ENCODE results near the gene PI4KA.
"Not testable (repeated sequence)": the region's sequence is repeated elsewhere in the genome, so short reads cannot be mapped to it uniquely, and the experiment has no call there.

PI4KA gene

GRCh38 chr22:20709966-20710365 is 148.6 kb downstream of the PI4KA start:
- H3K4me1 ChIP-seq (ENCODE audit: control insufficient read depth, insufficient read depth, low read length); H3K27me3 ChIP-seq (ENCODE audit: control insufficient read depth, insufficient read depth, low read length); H3K9me3 ChIP-seq (ENCODE audit: control insufficient read depth, insufficient read depth, low read length); H3K4me3 ChIP-seq (ENCODE audit: low read depth, low read length); H3K9ac ChIP-seq (ENCODE audit: low read depth, low read length); H3K36me3 ChIP-seq (ENCODE audit: control insufficient read depth, insufficient read depth, low read length): not testable (repeated sequence)

GRCh38 chr22:20707549-20708118 is 151.0 kb downstream of the PI4KA start:
- not testable (repeated sequence) for H3K9ac ChIP-seq (ENCODE audit: low read depth, low read length); H3K27me3 ChIP-seq (ENCODE audit: control insufficient read depth, insufficient read depth, low read length); H3K36me3 ChIP-seq (ENCODE audit: control insufficient read depth, insufficient read depth, low read length); H3K9me3 ChIP-seq (ENCODE audit: control insufficient read depth, insufficient read depth, low read length); H3K4me1 ChIP-seq (ENCODE audit: control insufficient read depth, insufficient read depth, low read length); H3K4me3 ChIP-seq (ENCODE audit: low read depth, low read length)

DNA sequence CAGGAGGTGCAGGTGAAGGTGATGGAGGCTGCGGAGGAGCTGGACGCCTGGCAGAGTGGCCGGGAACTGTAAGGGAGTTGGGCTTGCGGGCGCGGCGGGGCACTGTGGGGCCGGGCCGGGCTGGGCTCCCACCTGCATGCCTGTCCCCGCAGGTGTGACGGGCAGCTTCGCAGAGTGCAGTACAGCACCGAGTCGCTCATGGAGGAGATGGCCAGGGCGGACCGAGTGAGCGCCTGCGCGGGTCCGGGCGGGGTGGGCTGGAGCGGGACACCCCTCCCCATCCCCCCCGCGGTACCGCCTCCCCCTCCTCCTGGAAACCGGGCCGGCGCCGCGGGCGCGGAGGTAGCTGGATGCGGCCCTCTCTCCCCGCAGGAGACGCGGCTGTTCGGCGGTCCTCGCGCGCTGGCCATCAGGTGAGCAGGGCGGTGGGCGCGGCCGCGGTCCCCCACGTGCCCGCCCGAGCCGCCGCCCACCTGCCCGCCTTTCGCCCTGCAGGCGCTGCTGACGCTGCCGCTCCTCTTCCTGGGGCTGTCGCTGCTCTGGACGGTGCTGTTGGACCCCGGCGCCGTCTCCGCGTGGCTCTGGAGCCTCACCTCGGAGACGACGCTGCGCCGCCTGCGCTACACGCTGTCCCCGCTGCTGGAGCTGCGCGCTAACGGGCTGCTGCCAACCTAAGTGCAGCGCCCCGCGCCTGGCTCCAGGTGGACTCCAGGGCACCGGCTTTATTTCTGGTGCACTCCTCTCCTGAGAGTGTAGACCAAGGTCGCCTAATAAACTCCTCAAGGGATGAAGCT is 154.6 kb downstream of the PI4KA start:
- not testable (repeated sequence) for H3K27me3 ChIP-seq (ENCODE audit: control insufficient read depth, insufficient read depth, low read length)

DNA sequence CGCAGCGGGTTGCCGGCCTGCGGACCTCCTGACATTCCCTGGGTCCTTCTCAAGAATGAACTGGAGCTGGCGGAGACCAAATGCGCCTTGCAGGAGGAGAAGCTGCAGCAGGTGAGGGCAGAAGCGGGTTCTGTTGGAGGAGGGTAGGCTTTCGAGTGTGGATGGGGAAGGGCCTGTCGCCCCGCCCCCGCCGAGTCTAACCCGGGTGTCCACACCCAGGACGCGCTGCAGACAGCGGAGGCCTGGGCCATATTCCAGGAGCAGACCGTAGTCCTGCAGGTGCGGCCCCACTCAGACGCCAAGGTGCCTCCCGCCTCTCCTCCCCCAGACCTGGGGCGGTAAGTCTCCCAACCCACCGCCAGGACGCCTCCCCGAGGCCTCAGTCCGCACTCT is 155.2 kb downstream of the PI4KA start:
- not testable (repeated sequence) for H3K9ac ChIP-seq (ENCODE audit: low read depth, low read length); H3K36me3 ChIP-seq (ENCODE audit: control insufficient read depth, insufficient read depth, low read length); H3K4me3 ChIP-seq (ENCODE audit: low read depth, low read length); H3K4me1 ChIP-seq (ENCODE audit: control insufficient read depth, insufficient read depth, low read length); H3K9me3 ChIP-seq (ENCODE audit: control insufficient read depth, insufficient read depth, low read length); H3K27me3 ChIP-seq (ENCODE audit: control insufficient read depth, insufficient read depth, low read length)

More for the DNA sequence above, 154.6 kb downstream of the PI4KA start:
- H3K4me3 ChIP-seq (ENCODE audit: low read depth, low read length); H3K4me1 ChIP-seq (ENCODE audit: control insufficient read depth, insufficient read depth, low read length); H3K36me3 ChIP-seq (ENCODE audit: control insufficient read depth, insufficient read depth, low read length); H3K9ac ChIP-seq (ENCODE audit: low read depth, low read length); H3K9me3 ChIP-seq (ENCODE audit: control insufficient read depth, insufficient read depth, low read length): not testable (repeated sequence)

DNA sequence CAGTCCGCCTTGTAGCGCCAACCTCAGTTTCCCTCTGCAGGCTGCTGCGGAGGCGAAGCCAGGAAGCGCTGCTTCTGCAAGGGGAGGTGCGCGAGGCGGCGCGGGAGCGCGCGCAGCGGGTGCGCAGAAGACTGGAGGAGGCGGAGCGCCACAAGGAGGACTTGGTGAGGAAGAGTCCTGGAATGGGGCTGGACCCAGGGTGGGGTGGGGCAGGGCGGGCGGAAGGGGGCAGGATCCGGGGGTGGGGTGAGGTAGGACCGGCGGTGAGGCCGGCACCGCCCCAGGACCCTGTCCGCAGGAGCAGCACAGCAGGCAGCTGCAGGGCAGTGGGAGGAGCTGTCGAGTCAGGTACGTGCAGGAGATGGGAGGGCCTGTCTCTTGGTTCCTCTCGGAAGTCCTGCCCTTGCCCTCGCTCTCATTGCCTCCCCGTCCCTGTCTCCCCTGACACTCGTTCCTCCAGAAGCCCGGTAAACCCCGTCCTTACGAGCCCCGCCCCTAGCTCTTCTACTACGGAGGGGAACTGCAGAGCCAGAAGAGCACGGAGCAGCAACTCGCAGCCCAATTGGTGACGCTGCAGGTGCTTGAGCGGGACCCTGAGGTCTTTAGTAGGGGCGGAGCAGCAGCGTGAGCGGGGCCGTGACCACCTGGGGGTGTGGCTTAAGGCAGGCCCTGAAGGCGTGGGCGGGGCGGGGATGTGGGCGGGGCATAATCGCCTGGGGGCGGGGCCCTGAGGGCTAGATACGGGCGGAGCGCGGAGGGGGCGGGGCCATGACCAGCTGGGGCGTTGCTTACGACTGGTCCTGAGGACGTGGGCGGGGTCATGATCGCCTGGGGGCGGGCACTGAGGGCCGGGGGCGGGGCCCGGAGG is 155.8 kb downstream of the PI4KA start:
- not testable (repeated sequence) for H3K9ac ChIP-seq (ENCODE audit: low read depth, low read length); H3K4me1 ChIP-seq (ENCODE audit: control insufficient read depth, insufficient read depth, low read length); H3K36me3 ChIP-seq (ENCODE audit: control insufficient read depth, insufficient read depth, low read length); H3K27me3 ChIP-seq (ENCODE audit: control insufficient read depth, insufficient read depth, low read length); H3K9me3 ChIP-seq (ENCODE audit: control insufficient read depth, insufficient read depth, low read length)
- H3K4me3 ChIP-seq (ENCODE audit: low read depth, low read length): peak overlapping the region; percentile 61

GRCh38 chr22:20702175-20702545 is 156.5 kb downstream of the PI4KA start:
- H3K27me3 ChIP-seq (ENCODE audit: control insufficient read depth, insufficient read depth, low read length); H3K9ac ChIP-seq (ENCODE audit: low read depth, low read length); H3K9me3 ChIP-seq (ENCODE audit: control insufficient read depth, insufficient read depth, low read length); H3K36me3 ChIP-seq (ENCODE audit: control insufficient read depth, insufficient read depth, low read length); H3K4me1 ChIP-seq (ENCODE audit: control insufficient read depth, insufficient read depth, low read length): not testable (repeated sequence)
- peak overlapping the region; percentile 37 for H3K4me3 ChIP-seq (ENCODE audit: low read depth, low read length)

- H3K9me3 ChIP-seq (ENCODE audit: control insufficient read depth, insufficient read depth, low read length); H3K27me3 ChIP-seq (ENCODE audit: control insufficient read depth, insufficient read depth, low read length); H3K4me1 ChIP-seq (ENCODE audit: control insufficient read depth, insufficient read depth, low read length); H3K9ac ChIP-seq (ENCODE audit: low read depth, low read length); H3K36me3 ChIP-seq (ENCODE audit: control insufficient read depth, insufficient read depth, low read length): not testable (repeated sequence)
- H3K4me3 ChIP-seq (ENCODE audit: low read depth, low read length): peak overlapping the region; percentile 50
These were observed 156.9 kb downstream of the PI4KA start for GRCh38 chr22:20701680-20702136.

DNA sequence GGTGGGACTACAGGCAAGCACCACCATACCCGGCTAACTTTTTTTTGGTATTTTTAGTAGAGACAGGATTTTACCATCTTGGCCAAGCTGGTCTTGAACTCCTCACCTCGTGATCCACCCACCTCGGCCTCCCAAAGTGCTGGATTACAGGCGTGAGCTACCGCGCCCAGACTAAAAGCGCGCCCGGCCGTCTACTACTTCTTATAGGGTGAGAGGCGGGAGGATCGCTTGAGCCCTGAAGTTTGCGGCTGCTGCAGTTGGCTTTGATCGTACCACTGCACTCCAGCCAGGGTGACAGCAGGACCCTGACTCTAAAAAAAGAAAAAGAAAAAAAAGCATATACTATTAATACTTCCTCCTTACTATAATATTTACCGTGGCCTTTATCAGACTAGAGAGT is 158.3 kb downstream of the PI4KA start:
- not testable (repeated sequence) for H3K36me3 ChIP-seq (ENCODE audit: control insufficient read depth, insufficient read depth, low read length)

DNA sequence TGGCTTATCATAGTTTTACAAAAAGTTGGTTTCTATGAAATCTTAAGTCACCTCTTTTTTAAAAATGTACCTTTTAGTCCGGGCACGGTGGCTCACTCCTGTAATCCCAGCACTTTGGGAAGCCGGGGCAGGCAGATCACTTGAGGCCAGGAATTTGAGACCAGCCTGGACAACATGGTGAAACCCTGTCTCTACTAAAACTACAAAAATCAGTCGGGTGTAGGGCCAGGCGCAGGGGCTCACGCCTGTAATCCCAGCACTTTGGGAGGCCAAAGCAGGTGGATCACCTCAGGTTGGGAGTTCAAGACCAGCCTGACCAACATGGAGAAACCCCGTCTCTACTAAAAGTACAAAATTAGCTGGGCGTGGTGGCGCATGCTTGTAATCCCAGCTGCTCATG is 158.8 kb downstream of the PI4KA start:
- H3K27me3 ChIP-seq (ENCODE audit: control insufficient read depth, insufficient read depth, low read length); H3K9ac ChIP-seq (ENCODE audit: low read depth, low read length); H3K36me3 ChIP-seq (ENCODE audit: control insufficient read depth, insufficient read depth, low read length); H3K4me1 ChIP-seq (ENCODE audit: control insufficient read depth, insufficient read depth, low read length); H3K4me3 ChIP-seq (ENCODE audit: low read depth, low read length); H3K9me3 ChIP-seq (ENCODE audit: control insufficient read depth, insufficient read depth, low read length): not testable (repeated sequence)

More for the DNA sequence above, 158.3 kb downstream of the PI4KA start:
- not testable (repeated sequence) for H3K9ac ChIP-seq (ENCODE audit: low read depth, low read length); H3K9me3 ChIP-seq (ENCODE audit: control insufficient read depth, insufficient read depth, low read length); H3K27me3 ChIP-seq (ENCODE audit: control insufficient read depth, insufficient read depth, low read length); H3K4me1 ChIP-seq (ENCODE audit: control insufficient read depth, insufficient read depth, low read length); H3K4me3 ChIP-seq (ENCODE audit: low read depth, low read length)

DNA sequence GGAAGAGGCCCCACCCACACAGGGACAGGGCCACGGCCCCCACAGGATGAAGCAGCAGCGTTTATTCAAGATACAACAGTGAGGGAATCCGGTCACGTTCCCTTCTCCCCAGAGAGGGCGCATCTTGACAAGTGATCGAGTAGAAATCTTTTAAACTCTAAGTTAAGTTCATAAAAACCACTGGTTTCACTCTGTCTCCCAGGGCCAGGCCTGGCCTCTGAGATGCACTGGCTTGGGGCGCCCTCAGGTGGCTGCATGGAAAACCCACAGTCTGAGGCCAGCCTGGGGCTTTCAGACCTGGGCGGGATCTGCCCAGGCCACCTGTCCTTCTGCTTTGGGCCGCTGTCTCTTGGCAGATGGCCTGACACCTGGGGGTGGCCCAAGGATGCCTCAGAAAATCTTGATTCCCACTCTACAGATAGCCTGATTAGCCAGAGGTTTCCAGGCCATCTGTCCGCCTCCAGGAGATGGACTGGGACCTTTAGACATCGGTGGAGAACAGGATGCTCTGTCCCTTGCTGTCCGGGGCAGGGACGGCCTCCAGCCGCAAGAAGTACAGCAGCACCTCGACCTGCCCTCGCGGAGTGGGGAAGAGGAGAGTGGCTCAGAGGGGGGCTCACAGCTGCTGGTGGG is 161.0 kb downstream of the PI4KA start:
- not testable (repeated sequence) for H3K4me1 ChIP-seq (ENCODE audit: control insufficient read depth, insufficient read depth, low read length); H3K27me3 ChIP-seq (ENCODE audit: control insufficient read depth, insufficient read depth, low read length); H3K9me3 ChIP-seq (ENCODE audit: control insufficient read depth, insufficient read depth, low read length); H3K9ac ChIP-seq (ENCODE audit: low read depth, low read length); H3K36me3 ChIP-seq (ENCODE audit: control insufficient read depth, insufficient read depth, low read length); H3K4me3 ChIP-seq (ENCODE audit: low read depth, low read length)

GRCh38 chr22:20696056-20696455 is 162.6 kb downstream of the PI4KA start:
- not testable (repeated sequence) for H3K4me1 ChIP-seq (ENCODE audit: control insufficient read depth, insufficient read depth, low read length); H3K27me3 ChIP-seq (ENCODE audit: control insufficient read depth, insufficient read depth, low read length); H3K4me3 ChIP-seq (ENCODE audit: low read depth, low read length); H3K9me3 ChIP-seq (ENCODE audit: control insufficient read depth, insufficient read depth, low read length); H3K9ac ChIP-seq (ENCODE audit: low read depth, low read length); H3K36me3 ChIP-seq (ENCODE audit: control insufficient read depth, insufficient read depth, low read length)

All from iPS-15b (cell line).